ENCODE measurements around the gene SMURF1. TPM values are rescaled to one million over a fixed set of nuclear protein-coding genes. Genes with fewer than 3 reads are reported as not detected.

Gene SMURF1
- total RNA-seq, 4 donors from 2014 or later: 16.4 to 36.2 (median 24.6) TPM

DNA sequence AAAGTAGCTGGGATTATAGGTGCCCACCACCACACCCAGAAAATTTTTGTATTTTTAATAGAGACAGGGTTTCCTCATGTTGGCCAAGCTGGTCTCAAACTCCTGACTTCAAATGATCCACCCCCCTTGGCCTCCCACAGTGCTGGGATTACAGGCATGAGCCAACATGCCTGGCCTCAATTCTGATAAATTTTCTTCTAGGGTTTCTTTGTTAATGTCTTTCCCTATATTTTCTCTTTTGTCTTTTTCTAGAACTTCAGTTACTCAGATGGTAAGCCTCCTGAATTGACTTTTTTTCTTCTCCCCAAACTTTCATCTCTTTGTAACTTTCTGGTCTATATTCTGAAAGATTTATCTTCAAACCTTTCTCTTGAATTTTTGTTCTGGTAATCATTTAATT lies 12.7 kb upstream of the SMURF1 start:
- TF ChIP-seq, protein P1, sequence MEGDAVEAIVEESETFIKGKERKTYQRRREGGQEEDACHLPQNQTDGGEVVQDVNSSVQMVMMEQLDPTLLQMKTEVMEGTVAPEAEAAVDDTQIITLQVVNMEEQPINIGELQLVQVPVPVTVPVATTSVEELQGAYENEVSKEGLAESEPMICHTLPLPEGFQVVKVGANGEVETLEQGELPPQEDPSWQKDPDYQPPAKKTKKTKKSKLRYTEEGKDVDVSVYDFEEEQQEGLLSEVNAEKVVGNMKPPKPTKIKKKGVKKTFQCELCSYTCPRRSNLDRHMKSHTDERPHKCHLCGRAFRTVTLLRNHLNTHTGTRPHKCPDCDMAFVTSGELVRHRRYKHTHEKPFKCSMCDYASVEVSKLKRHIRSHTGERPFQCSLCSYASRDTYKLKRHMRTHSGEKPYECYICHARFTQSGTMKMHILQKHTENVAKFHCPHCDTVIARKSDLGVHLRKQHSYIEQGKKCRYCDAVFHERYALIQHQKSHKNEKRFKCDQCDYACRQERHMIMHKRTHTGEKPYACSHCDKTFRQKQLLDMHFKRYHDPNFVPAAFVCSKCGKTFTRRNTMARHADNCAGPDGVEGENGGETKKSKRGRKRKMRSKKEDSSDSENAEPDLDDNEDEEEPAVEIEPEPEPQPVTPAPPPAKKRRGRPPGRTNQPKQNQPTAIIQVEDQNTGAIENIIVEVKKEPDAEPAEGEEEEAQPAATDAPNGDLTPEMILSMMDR (IDR thresholded peaks at IDR 0.05): no peak
- TF ChIP-seq POLR2A (IDR thresholded peaks at IDR 0.05): no peak
- H3K27ac ChIP-seq: no peak overlapping the region
- intact Hi-C loops (cut with DNase I): no loop called here

DNA sequence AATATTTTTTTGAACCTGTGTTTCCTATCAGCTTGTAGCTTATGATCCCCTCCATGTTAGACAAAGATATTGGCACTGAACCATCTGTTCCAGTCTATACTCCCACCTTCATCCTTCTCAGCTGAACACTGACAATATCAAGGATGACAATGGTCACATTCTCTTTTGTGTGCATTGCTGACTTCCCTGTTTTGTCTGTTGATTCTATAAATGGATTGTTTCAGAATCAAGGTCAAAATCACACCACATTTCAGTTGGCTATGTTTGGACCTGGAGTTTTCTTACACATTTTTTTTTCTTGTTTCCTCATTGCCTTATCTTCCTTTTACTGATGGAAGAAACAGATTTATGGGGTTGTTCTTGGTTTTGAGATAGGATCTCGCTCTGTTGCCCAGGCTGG lies 11.3 kb upstream of the SMURF1 start:
- H3K36me3 ChIP-seq: no peaks in the 10 kb centered on the region
- no peak for DNase-seq
- H3K4me3 ChIP-seq: no peak overlapping the region
- TF ChIP-seq POLR2A (IDR thresholded peaks at IDR 0.05): no peak
- TF ChIP-seq, protein P1 (IDR thresholded peaks at IDR 0.05): no peak
- no peak overlapping the region for H3K27ac ChIP-seq
- no peaks in the 10 kb centered on the region for H3K4me1 ChIP-seq
- intact Hi-C loops (cut with DNase I): no loop called here
- no peaks in the 10 kb centered on the region for H3K9me3 ChIP-seq
- WGBS, 2 donors: 72 to 78% methylated on average over 1 of the region's 1 CpG
- H3K27me3 ChIP-seq: no peaks in the 10 kb centered on the region

More for the DNA sequence above, 12.7 kb upstream of the SMURF1 start:
- no peaks in the 10 kb centered on the region for H3K9me3 ChIP-seq
- H3K4me3 ChIP-seq: no peak overlapping the region
- no peak for DNase-seq
- no peaks in the 10 kb centered on the region for H3K4me1 ChIP-seq
- no peaks in the 10 kb centered on the region for H3K36me3 ChIP-seq
- H3K27me3 ChIP-seq: no peaks in the 10 kb centered on the region

DNA sequence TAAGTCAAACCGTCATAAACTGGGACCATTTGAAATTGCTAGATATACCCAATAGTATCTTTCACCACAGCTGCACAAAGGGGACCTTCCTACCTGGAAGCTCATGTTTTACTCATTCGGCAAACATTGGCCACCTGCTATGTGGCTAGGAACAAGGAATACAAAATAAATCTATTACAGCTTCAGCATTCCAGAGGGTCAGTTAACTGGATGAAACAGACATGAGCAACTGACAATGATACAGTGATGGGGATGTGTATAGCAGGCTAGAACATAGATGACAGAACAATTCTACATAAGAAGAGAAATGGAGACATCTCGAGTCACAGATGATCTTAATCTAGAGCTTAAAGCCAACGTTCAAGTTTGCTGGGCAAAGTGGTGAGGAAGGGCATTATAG lies 3.1 kb upstream of the SMURF1 start:
- intact Hi-C loops (cut with DNase I): loop anchor here (10.0 kb wide), 1 partner anchor 102 kb away; no protein-coding TSS in a partner anchor
- H3K27ac ChIP-seq: no peak overlapping the region
- DNase-seq: no peak
- no peak overlapping the region for H3K4me3 ChIP-seq
- no peaks in the 10 kb centered on the region for H3K27me3 ChIP-seq
- peaks cover 0 to 23% (median 6%) of the 10 kb centered on the region in 3 donors for H3K4me1 ChIP-seq
- TF ChIP-seq, protein P1 (IDR thresholded peaks at IDR 0.05): no peak
- TF ChIP-seq POLR2A (IDR thresholded peaks at IDR 0.05): no peak
- WGBS, 2 donors: 68 to 77% methylated on average over 4 of the region's 4 CpGs
- no peaks in the 10 kb centered on the region for H3K9me3 ChIP-seq
- no peaks in the 10 kb centered on the region for H3K36me3 ChIP-seq

DNA sequence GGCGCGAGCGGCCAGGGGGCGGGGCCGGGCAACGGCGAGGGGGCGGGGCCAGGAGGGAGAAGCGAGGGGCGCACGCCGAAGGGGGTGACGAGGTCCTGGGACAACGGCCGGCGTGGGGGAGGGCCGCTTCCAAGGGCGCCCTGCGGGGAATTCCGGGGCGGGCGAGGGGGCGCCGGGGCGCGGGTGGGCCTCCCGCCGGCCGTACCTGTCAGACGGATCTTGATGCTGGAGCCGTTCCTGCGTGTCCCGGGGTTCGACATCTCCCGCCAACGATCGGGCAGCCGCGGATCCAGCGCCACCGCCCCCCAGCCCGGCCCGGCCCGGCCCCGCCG lies 421 bp downstream of the SMURF1 start:
- no CpG with 5 or more reads among the region's 46 CpGs for WGBS, 2 donors
- H3K4me3 ChIP-seq: peak overlapping the region; percentile 81 to 100 (median 94)
- peak overlapping the region; percentile 97 to 100 (median 100) for H3K27ac ChIP-seq
- DNase-seq: no peak
- peaks cover 10 to 57% (median 38%) of the 10 kb centered on the region in 3 donors for H3K4me1 ChIP-seq
- intact Hi-C loops (cut with DNase I): loop anchor here (10.0 kb wide), 1 partner anchor 99 kb away; no protein-coding TSS in a partner anchor
- no peaks in the 10 kb centered on the region for H3K36me3 ChIP-seq
- no peak for TF ChIP-seq POLR2A (IDR thresholded peaks at IDR 0.05)
- TF ChIP-seq, protein P1 (IDR thresholded peaks at IDR 0.05): no peak
- H3K9me3 ChIP-seq: no peaks in the 10 kb centered on the region
- no peaks in the 10 kb centered on the region for H3K27me3 ChIP-seq

DNA sequence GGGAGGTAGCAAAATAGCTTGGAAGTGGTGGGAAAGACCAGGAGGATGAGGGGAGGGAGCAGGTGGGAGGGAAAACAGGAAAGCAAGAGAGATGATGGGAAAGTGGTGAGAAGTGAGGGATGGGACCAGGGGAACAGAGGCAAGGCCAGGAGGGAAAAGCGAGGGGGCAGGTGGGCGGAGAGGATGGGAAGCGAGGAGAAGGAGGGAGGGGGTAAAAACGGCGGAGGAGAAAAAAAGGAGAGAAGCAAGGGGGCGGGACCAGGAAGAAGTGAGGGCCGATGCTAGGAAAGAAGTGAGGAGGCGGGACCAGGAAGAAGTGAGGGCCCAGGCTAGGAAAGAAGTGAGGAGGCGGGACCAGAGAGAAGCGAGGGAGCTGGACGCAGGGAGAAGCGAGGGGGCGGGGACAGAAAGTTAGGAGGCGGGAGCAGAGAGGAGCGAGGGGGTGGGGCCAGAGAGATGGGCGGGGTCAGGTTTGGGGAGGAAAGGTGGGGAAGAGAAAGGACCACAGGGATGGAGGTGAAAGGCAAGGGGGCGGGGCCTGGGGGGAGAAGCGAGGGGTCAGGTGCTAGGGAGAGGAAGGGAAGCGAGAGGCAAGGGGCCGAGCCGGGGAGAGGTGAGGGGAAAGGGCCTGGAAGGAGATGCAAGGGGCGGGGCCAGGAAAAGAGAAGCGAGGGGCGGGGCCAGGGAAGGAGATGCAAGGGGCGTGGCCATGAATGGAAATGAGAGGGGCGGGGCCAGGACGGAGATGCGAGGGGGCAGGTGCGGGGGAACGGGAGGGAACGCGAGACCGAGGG lies 984 bp downstream of the SMURF1 start:
- Histone ChIP-seq H3K27me3 (no peaks in the 10 kb centered on the region), H3K9me3 (no peaks in the 10 kb centered on the region), H3K4me1 (peaks cover 13 to 63% (median 42%) of the 10 kb centered on the region in 3 donors), H3K4me3 (peak overlapping the region; percentile 81 to 100 (median 94)), H3K27ac (peak overlapping the region; percentile 97 to 100 (median 100)), H3K36me3 (no peaks in the 10 kb centered on the region)
- no peak for TF ChIP-seq POLR2A (IDR thresholded peaks at IDR 0.05)
- TF ChIP-seq, protein P1 (IDR thresholded peaks at IDR 0.05): no peak
- intact Hi-C loops (cut with DNase I): loop anchor here (10.0 kb wide), 1 partner anchor 98 kb away; no protein-coding TSS in a partner anchor
- DNase-seq: peak; percentile 74
- 2 to 7% methylated on average over 19 of the region's 33 CpGs for WGBS, 2 donors

Data from esophagus squamous epithelium (tissue), 5 donors.